Activated CD8-positive, alpha-beta T cell treated with anti-CD3 and anti-CD28 coated beads for 36 hours (primary cell): Measurements from ENCODE around the gene GALNT7. TPM values are rescaled to one million over a fixed set of nuclear protein-coding genes. Genes with fewer than 3 reads are reported as not detected.

Experiments used
- ATAC-seq: fragments of 200-7000 bp; cut with Tn5 transposase; one replicate; pipeline ENCODE4 v1.10.0; 2021; ENCODE audit warnings: mild to moderate bottlenecking, moderate library complexity
- CTCF ChIA-PET: fragments of 350-600 bp; sonication (Branson Sonifier 250); formaldehyde crosslinking; loops from one replicate; lab custom pipeline; 2021; ENCODE audit warnings: antibody characterized with exemption; lab: Charles Lee
- POLR2A ChIA-PET: fragments of 350-600 bp; sonication (Branson Sonifier 250); formaldehyde crosslinking; loops from one replicate; lab custom pipeline; 2021; ENCODE audit warnings: antibody characterized with exemption; lab: Charles Lee
- DNase-seq: peaks from one replicate; pipeline ENCODE4 v3.0.0-alpha.2; 2020
- H3K27ac Mint-ChIP-seq: one replicate; pipeline ENCODE4 v1.8.0; 2021; ENCODE audit warnings: mild to moderate bottlenecking, mixed read lengths
- H3K27me3 Mint-ChIP-seq: one replicate; pipeline ENCODE4 v1.8.0; 2021; ENCODE audit warnings: mixed read lengths
- H3K36me3 Mint-ChIP-seq: one replicate; pipeline ENCODE4 v1.8.0; 2021; ENCODE audit warnings: low read depth, mixed read lengths
- H3K4me1 Mint-ChIP-seq: one replicate; pipeline ENCODE4 v1.8.0; 2021; ENCODE audit warnings: low read depth, mixed read lengths
- H3K4me3 Mint-ChIP-seq: one replicate; pipeline ENCODE4 v1.8.0; 2021; ENCODE audit warnings: mild to moderate bottlenecking, moderate library complexity, mixed read lengths
- H3K9me3 Mint-ChIP-seq: one replicate; pipeline ENCODE4 v1.8.0; 2021; ENCODE audit warnings: mixed read lengths
- intact Hi-C: fragments of 100-400 bp; cut with micrococcal nuclease; formaldehyde crosslinking; loops from one replicate; pipeline ENCODE4 v1.10.0; 2022
- total RNA-seq, 2 experiments: library from RNA; stranded (reverse); gene quantifications; one replicate each; pipeline ENCODE4 v1.2.3, GENCODE V29; 2021
- TF ChIP-seq, protein P1 (sequence below): fragments of 200-600 bp; IDR thresholded peaks from one replicate; pipeline ENCODE4 v1.8.0; 2022; ENCODE audit warnings: antibody characterized with exemption, mild to moderate bottlenecking

GALNT7 gene
- total RNA-seq, 2 experiments from 2014 or later = 10.2 to 10.4 TPM

DNA sequence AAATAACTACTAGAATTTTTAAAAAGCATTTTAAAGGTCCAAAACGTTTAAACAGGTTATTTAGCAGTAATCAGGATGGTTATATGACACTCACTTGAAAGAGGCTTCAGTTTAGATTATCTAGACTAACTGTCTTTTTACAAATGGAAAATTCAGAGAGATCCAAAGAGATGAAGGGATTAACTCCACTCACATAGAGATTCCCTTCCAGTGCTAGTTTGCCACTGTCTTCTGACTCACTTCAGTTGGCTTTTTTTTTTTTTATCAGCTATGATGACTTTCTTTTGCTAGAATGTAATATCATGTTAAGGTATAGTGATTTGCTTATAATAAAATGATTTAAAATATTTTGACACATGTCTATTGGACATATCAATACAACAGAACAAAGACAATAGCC lies 43.8 kb downstream of the GALNT7 start:
- peaks cover 4% of the 10 kb centered on the region for H3K36me3 Mint-ChIP-seq
- no peak overlapping the region for H3K4me3 Mint-ChIP-seq
- ChIA-PET CTCF (no interaction called here), POLR2A (no interaction called here)
- no peaks in the 10 kb centered on the region for H3K27me3 Mint-ChIP-seq
- TF ChIP-seq, protein P1, sequence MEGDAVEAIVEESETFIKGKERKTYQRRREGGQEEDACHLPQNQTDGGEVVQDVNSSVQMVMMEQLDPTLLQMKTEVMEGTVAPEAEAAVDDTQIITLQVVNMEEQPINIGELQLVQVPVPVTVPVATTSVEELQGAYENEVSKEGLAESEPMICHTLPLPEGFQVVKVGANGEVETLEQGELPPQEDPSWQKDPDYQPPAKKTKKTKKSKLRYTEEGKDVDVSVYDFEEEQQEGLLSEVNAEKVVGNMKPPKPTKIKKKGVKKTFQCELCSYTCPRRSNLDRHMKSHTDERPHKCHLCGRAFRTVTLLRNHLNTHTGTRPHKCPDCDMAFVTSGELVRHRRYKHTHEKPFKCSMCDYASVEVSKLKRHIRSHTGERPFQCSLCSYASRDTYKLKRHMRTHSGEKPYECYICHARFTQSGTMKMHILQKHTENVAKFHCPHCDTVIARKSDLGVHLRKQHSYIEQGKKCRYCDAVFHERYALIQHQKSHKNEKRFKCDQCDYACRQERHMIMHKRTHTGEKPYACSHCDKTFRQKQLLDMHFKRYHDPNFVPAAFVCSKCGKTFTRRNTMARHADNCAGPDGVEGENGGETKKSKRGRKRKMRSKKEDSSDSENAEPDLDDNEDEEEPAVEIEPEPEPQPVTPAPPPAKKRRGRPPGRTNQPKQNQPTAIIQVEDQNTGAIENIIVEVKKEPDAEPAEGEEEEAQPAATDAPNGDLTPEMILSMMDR = no peak
- H3K4me1 Mint-ChIP-seq = peaks cover 20% of the 10 kb centered on the region
- ATAC-seq (no peak), DNase-seq (no peak)
- no peak overlapping the region for H3K27ac Mint-ChIP-seq
- intact Hi-C loops = no loop called here
- no peaks in the 10 kb centered on the region for H3K9me3 Mint-ChIP-seq

GRCh38 chr4:173213296-173213695 lies 44.7 kb downstream of the GALNT7 start:
- CTCF ChIA-PET = interaction anchor here (1.0 kb wide), 1 partner anchor 50 kb away, joined by 3 read pairs; no protein-coding TSS in a partner anchor
- TF ChIP-seq, protein P1 = no peak
- Mint-ChIP-seq H3K9me3 (no peaks in the 10 kb centered on the region), H3K4me1 (peaks cover 29% of the 10 kb centered on the region), H3K27ac (no peak overlapping the region), H3K36me3 (peaks cover 4% of the 10 kb centered on the region), H3K4me3 (no peak overlapping the region), H3K27me3 (no peaks in the 10 kb centered on the region)
- DNase-seq (no peak), ATAC-seq (no peak)
- intact Hi-C loops = no loop called here
- POLR2A ChIA-PET = no interaction called here

- ChIA-PET CTCF (interaction anchor here (0.9 kb wide), 1 partner anchor 28 kb away, joined by 3 read pairs; no protein-coding TSS in a partner anchor), POLR2A (no interaction called here)
- no peak for ATAC-seq
- no peak for DNase-seq
- Mint-ChIP-seq H3K4me3 (no peak overlapping the region), H3K27ac (no peak overlapping the region), H3K9me3 (no peaks in the 10 kb centered on the region), H3K4me1 (peaks cover 37% of the 10 kb centered on the region), H3K27me3 (no peaks in the 10 kb centered on the region), H3K36me3 (peaks cover 3% of the 10 kb centered on the region)
- TF ChIP-seq, protein P1 = no peak
- intact Hi-C loops = no loop called here
Measured at GRCh38 chr4:173214231-173214630, 45.6 kb downstream of the GALNT7 start.

GRCh38 chr4:173214661-173215060 lies 46.0 kb downstream of the GALNT7 start:
- intact Hi-C loops = no loop called here
- no peak overlapping the region for H3K27ac Mint-ChIP-seq
- TF ChIP-seq, protein P1 = no peak
- peaks cover 40% of the 10 kb centered on the region for H3K4me1 Mint-ChIP-seq
- no peak for DNase-seq
- no peaks in the 10 kb centered on the region for H3K36me3 Mint-ChIP-seq
- no peaks in the 10 kb centered on the region for H3K9me3 Mint-ChIP-seq
- CTCF ChIA-PET = interaction anchor here (0.9 kb wide), 1 partner anchor 29 kb away, joined by 3 read pairs; no protein-coding TSS in a partner anchor
- H3K4me3 Mint-ChIP-seq = no peak overlapping the region
- no peak for ATAC-seq
- no peaks in the 10 kb centered on the region for H3K27me3 Mint-ChIP-seq
- POLR2A ChIA-PET = no interaction called here

DNA sequence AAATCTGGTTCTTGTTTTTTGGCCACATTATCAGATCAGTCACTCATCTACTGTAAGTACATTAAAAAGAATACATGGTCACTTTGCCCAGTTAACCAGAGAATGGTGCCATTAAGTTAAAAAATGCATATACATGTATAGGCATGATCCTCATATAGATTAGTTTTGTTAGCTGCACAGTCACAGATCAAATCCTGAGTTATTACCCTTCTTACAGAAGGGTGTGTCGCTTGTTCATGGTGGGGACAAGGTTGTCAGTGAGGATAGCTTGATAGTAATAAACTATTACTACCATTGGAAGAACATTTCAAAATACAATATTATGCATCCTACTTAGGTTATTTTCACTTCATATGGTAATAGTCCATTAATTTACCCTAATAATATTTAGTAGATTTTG lies 48.5 kb downstream of the GALNT7 start:
- intact Hi-C loops = no loop called here
- TF ChIP-seq, protein P1 = no peak
- DNase-seq = no peak

More for the DNA sequence above, 48.5 kb downstream of the GALNT7 start:
- ChIA-PET POLR2A (no interaction called here), CTCF (interaction anchor here (1.2 kb wide), 1 partner anchor 203 kb away, joined by 3 read pairs; no protein-coding TSS in a partner anchor)
- no peaks in the 10 kb centered on the region for H3K36me3 Mint-ChIP-seq
- peaks cover 33% of the 10 kb centered on the region for H3K4me1 Mint-ChIP-seq
- no peak for ATAC-seq
- H3K27ac Mint-ChIP-seq = no peak overlapping the region
- no peaks in the 10 kb centered on the region for H3K27me3 Mint-ChIP-seq
- H3K4me3 Mint-ChIP-seq = no peak overlapping the region
- peaks cover 1% of the 10 kb centered on the region for H3K9me3 Mint-ChIP-seq
